Measurements from ENCODE around the gene SUSD4.

Gene SUSD4

DNA sequence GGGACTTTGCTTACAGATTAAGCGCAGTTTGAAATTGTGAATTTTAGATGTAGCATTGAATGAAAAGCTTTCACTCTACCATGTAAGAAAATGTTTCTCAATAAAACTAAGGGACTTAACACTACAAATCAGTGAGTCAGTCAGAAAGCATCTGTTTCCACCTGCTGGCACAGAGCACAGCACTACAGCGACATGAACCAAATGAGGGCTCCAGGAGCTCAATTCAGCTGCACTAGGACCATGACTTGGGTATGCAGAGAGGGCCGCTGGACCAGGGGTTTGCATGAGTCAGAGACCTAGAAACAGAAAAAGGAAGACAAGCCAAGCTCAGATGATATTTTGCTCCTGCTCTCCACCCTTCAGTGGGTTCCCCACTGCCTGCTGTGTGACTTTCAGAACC lies 5.2 kb downstream of the SUSD4 start:
- DNase-seq (ENCODE audit: low read depth in 2 of 3, low spot score in 1 of 3): no peak

DNA sequence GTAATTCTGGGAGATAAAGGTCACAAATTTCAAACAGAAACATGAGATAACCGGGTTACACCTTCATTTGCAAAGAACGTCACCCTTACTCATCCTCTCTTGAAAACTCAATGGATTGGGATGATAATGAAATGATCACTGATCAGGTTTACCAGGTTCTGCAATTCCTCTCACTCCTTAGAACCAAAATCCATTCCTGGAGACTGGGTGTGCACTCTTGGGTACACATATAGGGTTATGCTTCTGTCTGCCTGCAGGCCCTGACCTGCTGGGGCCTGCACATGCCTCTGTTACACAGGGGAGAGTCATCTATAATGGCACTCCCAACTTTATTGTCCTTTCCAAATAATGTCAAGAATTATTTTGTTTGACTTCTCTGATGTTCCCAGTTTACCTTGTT lies 8.3 kb downstream of the SUSD4 start:
- DNase-seq (ENCODE audit: low read depth in 2 of 3, low spot score in 1 of 3): no peak

DNA sequence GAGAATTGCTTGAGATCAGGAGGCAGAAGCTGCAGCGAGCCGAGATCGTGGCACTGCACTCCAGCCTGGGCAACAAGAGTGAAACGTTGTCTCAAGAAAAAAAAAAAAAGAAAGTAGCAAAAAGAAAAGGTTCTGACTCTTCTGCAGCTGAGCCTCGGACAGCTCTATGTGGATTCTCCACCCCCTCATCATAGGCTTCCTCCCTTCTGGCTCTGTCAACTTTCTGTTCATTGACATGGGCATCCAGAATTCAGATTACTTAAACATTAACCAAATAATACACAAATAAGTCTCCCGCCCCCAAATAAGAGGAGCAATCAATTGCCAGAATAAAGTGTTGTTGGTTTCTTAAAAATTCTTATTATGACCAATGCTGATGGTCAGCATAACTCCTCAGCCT lies 10.0 kb downstream of the SUSD4 start:
- DNase-seq (ENCODE audit: low read depth in 2 of 3, low spot score in 1 of 3): no peak

DNA sequence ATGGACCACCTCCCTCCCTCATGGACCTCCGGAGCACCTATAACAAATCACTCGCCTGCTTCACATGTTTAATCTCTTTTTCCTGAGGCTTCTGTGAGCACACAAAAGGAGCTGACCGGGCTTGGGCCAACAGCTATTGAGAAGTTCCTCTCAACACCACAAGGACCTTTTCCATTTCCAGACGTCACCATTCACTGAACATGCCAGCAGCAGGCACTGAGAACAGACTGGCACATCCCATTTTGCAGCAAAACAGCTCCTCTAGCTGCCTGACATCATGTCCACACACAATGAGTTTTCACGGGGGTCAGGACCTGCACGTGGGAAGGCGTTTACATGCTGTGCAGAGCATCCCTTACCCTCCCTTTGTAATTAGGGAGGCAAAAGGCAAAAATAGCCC lies 11.0 kb downstream of the SUSD4 start:
- no peak for DNase-seq (ENCODE audit: low read depth in 2 of 3, low spot score in 1 of 3)

DNA sequence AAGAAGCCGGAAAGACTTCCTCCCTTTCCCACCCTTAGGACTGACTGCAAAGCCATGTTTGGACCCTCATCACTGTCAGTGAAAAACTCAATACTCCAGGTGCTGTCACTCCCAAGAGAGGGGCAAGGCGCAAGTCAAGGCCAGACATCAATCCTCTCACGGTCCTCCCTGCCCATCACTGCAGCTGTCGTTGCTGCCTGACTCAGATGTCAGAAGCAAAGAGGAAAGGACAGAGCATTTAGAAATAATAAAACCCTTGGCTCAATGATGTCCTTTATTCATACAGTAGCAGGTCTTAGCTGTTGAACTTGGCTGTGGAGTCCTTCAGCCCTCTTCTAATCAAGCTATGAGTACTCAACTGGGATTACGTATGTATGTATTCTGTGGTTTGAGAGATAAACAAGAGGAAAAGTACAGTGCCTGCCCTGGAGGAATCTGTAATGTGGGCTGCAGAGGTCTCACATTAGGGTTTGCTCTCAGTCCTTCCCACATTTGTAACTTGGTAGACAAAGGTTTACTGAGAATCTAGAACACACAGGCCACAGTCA lies 13.5 kb downstream of the SUSD4 start:
- no peak for DNase-seq (ENCODE audit: low read depth in 2 of 3, low spot score in 1 of 3)

DNA sequence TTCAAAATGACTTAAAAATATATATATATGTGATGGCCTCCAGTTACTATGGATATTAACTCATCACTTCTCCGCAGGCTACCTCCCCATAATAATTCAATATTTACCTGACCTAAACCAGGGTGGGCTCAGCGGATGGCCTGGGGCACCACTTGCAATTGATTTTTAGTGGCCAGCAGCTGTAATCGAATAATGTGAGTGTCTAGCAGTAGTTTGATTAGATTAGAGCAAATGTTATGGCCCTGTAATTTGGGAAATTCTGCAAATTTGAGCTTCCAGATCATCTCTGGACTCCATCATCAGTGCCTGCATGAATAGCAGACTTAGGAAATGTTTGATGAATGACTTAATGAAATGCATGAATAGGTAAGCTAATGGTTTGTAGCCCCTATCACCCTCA lies 14.7 kb downstream of the SUSD4 start:
- DNase-seq (ENCODE audit: low read depth in 2 of 3, low spot score in 1 of 3): no peak

DNA sequence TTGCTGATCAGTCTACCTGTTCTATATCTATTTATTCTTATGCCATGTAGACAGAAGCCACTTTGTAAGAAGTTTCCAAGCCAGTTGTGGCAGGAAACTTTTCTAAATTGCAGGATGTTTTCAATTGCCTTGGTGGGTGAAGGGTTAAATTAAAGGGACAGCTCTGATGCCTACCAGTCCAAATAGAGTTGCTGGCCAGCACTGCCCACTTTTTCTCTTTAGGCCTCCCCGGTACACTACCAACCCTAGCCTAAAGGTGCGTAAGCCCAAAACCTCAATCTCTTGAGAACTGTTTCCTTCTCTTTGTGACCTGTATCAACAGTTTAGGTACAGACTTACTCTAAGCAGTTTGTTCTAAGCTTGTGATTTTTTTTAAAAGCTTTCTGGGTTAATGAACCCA lies 15.5 kb downstream of the SUSD4 start:
- DNase-seq (ENCODE audit: low read depth in 2 of 3, low spot score in 1 of 3): no peak

DNA sequence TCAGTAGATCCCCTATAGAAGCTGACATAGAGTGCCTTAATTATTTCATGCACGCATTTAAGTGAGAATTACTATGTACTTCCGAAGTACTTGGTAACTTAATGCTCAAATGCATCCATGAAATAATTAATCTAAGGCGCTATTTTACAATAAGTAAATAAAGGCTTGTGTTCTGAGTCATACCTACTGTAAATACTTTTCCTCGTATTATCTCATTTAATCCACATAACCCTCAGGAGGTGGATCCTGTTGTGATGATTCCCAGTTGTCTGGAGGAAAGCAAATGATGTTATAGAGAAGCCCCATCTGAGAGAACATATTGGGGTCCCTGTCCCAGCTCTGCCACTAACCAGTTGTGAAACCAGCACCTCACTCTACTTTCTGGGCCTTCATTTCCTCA lies 16.4 kb downstream of the SUSD4 start:
- no peak for DNase-seq (ENCODE audit: low read depth in 2 of 3, low spot score in 1 of 3)

DNA sequence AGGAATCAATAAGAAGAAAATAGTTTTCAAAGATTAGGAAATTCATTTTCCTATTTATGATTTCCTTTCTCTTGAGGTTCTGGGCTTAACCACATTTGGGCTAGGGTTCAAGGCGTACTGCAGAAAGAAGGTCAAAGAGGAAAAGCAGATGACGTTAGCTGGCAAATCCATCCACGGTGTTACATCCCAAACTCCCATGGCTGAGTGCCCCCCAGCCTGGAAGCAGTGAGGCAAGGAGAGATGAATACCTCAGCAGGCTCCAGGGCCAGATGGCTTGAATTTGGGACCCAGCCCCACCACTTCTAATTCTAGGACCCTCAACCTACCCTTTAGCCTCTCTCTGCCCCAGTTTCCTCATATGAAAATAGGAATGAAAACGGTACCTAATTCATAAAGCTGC lies 17.7 kb downstream of the SUSD4 start:
- DNase-seq (ENCODE audit: low read depth in 2 of 3, low spot score in 1 of 3): no peak

DNA sequence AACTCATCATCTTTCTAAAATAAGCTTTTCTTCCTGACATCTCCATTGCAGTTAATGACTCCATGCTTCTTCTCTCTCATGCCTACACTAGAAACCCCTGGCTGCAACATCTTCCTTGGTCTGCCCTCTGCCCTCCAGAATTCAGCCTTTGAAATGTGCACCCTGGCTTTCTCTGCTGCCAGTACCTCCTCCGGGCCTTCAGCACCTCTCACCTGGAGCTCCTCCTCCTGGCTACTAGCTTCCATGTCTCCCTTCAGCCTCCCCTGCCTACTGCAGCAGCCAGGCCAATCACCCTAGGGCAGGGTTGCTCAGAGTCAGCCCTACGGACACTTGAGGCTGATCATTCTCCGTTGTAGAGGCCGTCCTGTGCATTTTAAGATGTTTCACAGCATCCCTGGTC lies 18.3 kb downstream of the SUSD4 start:
- DNase-seq (ENCODE audit: low read depth in 2 of 3, low spot score in 1 of 3): no peak

DNA sequence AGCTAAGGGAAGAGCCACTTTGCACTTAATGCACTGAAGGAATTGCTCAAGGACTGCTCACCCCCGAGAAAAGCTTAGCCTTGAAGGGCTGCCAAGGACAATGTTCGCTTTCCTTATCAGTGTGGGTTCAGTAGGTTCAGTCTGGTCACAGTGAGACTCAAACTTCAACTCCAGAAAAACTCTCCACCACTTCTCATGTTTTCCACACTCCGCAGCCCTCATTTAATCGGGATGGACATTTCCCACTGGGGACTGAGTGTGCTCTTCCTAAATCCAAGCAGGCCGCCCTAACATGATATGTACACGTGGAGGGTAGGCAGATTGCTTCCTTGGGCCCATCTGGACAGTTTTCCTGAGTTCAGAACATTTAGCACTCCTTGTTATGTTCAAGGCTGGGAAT lies 19.5 kb downstream of the SUSD4 start:
- DNase-seq (ENCODE audit: low read depth in 2 of 3, low spot score in 1 of 3): no peak

DNA sequence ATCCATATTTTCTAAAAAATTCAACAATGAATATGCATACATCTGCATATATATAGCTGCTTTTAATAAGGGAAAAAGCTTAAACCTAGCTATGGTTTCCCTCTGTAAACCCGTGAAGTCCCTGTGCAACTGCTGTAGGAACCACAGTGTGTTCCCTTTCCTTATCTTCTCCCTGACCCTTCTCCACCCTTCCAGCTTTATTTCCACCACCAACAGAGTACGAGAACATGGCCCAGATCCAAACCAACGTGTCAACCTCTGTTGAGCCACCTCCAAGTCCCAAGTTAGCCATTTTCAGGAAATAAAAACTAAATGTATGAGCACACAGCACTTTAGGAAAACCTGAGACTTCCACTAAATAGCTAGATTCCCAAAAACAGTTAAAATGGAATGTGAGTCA lies 20.3 kb downstream of the SUSD4 start:
- no peak for DNase-seq (ENCODE audit: low read depth in 2 of 3, low spot score in 1 of 3)

DNA sequence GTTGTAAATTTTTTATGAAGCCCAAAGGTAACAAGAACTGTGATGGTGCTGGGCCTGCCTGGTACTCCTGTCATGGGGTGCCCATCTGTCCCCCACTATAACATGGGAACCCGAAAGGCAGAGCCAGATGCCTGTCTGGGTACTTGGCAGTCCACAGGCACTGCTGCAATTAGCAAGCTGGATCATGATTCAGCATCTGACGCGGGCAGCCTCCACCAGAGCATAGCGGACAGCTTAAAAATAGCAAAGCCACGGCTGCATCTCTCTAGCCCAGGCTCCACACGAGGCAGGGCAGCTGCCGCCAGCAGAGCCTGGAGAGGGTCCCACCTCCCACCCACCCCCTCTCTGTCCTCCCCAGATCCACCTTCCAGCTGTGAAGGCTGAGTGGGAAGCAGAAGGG lies 22.9 kb downstream of the SUSD4 start:
- no peak for DNase-seq (ENCODE audit: low read depth in 2 of 3, low spot score in 1 of 3)

DNA sequence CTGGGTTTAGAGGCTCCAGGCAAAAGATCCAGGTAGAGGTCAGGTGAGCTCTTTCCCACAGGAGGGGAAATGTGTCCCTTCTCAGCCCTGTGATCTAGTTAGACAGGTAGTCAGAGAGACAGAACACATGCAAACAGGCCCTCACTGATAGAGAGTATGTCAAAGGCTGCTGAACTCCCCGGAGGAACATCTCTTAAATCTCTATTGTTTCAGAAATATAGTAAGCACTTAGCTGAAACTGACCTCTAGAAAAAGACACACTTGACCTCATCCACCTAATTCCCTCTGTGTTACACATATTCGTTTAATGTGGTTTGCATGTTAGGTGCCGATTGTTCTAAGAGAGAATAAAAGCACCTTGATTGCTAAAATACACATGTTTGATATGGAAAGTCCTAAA lies 23.3 kb downstream of the SUSD4 start:
- DNase-seq (ENCODE audit: low read depth in 2 of 3, low spot score in 1 of 3): no peak

DNA sequence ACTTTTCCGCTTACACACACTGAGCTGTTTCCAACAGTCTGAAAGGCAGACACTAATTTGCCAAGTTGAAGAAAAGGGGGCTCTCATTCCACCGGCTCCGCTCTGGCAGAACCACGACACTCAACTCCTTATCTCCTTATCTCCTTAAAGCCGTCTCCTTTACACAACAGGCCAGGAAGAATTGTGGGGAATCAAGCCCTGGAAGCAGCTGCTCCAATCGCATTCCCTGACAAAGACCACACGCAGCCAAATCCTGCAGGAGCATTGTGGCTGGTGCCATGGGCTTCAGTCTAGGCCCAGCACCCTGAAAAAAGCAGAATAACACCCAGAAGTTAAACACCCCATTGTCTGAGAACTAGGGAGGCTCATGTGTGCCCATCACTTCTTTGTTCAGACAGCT lies 24.1 kb downstream of the SUSD4 start:
- DNase-seq (ENCODE audit: low read depth in 2 of 3, low spot score in 1 of 3): no peak

DNA sequence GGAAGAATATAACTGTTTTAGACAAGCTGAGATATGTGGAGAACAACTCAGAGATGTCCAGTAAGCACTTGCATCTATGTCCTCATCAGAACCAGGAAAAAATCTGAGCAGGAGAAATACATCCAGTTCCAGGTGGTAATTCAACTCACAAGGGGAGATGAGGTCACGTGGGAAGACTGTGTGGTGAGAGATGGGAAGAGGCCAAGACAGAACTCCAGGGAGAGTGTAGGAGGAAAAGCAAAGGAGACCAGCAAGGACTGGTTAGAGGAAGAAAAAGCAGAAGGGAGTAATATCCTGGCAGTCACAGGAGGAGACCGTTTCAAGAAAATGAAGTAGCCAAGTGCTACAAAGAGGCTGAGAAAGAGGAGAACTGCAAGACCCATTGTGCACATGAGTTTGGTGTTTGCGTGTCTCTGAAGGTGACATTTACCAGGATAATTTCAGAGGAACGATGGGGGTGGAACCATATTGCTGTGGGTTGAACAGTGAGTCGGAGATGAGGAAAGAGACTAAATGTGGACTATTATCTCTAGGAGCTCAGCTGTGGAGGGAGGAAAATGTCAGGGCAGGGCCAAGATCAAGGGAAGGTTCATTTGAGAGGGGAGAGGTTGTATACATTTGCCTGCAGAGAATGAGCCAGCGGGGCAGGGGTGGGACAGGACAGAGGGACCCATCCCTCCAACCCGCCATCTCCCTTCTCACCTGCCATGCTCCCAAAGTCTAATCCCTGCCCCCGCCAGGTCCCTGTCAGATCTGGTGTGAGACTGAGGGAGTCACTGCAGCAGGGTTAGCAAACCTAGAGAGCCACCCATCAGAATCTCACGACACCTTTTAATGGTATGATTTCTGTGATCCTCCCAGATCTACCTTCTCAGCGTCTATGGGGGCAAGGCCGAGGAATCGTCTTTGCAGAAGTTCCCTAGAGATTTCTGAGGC lies 24.9 kb downstream of the SUSD4 start:
- DNase-seq (ENCODE audit: low read depth in 2 of 3, low spot score in 1 of 3): no peak

DNA sequence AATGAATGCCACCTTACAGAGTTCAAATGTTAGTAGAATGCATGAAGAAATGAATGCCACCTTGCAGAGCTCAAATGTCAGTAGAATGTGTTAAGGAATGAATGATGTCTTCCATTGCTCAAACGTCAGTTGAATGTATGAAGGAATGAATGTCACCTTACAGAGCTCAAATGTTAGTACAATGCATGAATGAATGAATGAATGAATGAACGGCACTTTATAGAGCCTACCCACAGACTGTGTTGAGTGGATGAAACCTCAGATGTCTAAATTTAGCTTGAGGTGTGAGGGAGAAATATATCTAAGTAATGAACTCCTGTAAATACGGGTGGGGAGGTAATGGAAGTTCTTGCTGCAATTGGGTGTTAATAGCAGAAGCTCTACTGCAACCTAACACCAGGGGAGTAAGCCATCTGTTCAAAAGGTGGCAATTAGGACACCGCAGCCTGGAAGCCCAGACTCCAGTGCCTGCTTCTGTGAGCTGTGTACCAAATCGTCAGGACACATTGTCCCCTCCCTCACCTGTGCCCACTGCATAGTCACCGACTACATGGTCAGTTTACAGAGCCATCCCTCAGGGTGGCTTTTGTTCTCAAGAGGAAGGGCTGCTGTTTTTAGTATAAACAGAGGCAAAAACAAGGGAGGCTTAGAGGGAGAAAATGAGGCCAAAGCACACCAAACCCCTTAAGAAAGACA lies 26.7 kb downstream of the SUSD4 start:
- no peak for DNase-seq (ENCODE audit: low read depth in 2 of 3, low spot score in 1 of 3)

DNA sequence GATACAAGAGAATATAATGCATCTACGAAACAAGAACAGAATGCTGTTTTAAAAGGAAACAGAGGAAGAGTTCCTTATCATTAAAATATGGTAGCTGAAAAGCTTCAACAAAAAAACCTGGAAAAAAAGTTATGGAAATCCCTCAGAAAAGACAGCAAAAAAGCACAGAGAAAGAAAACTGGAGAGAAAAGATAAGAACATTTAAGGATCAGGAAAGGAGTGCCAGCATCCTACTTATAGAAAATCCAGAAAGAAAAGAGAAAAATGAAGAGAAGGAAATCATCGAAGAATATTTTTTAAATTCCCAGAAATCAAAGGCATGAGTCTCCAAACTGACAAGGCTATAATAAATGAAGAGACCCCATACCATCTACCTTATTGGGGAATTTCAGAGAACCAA lies 29.8 kb downstream of the SUSD4 start:
- DNase-seq (ENCODE audit: low read depth in 2 of 3, low spot score in 1 of 3): no peak

DNA sequence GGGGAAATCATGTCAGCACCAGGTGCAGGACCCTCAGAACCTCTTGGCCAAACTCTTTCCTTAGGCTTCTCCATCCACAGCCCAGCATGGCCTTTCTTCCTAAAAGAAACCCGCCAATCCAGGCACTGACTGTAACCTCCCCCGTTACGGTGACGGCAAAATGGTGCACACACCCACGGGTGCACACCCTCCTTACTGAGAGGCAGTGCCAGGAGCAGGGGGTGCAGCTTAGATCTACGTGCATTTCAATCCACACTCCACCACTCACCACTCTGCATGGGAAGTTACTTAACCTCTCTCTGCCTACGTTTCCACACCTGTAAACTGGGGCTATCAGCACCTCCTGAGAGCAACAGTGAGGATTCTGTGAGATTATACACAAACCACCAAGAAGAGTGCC lies 31.0 kb downstream of the SUSD4 start:
- DNase-seq (ENCODE audit: low read depth in 2 of 3, low spot score in 1 of 3): no peak

DNA sequence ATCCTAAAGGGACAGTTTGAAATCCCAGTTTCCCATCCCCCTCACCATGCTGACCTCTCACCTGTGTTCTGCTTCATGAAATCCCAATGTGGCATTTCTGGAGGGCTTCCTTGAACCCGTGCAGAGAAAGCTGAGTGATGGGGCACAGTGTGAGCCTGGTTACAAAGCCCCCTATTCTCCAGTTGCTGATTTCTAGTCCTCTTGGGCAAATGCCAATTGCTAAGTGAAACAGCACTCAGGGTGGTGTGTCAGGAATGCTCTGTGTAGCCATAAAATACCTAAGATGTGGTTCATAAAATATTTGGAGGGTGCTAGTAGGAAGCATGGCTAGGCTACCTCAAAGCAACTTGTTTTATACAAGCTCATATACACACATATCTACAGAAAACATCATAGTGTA lies 32.0 kb downstream of the SUSD4 start:
- no peak for DNase-seq (ENCODE audit: low read depth in 2 of 3, low spot score in 1 of 3)

DNA sequence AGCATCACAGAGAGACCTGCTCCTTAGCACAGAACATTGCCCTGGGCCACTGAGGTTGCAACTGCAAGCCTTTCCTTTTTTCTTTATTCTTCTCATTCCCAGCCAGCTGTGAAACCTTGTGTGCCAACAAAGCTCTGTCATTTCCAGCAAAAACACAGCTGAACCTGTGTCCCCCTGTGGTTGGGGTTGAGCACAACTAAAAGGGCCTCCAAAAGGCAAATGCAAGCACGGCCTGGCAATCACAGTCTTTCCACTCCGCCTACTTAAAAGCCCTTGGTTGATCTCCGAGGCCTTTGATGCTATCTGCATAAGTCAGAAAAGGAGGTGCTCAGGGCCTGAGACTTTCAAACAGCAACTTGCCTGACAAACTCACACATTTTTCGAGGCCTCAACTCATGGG lies 32.7 kb downstream of the SUSD4 start:
- DNase-seq (ENCODE audit: low read depth in 2 of 3, low spot score in 1 of 3): no peak

DNA sequence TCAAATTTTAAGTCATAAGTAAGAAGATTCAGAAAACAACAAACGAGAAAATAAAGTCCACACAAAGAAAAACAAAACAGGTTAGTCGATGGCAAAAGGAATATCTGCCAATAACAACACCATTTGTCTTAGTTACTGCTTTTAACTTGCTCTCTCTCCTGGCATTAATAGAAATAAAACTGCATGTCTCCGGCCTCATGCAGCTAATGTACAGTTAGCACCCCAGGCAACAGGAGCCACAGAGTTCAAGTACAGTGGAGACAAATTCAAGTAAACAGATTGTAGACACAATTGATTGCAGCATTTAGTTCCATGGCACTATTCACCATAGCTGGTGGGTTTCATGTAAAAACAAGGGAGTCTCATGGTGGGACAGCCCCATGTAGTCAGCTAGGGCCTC lies 33.5 kb downstream of the SUSD4 start:
- DNase-seq (ENCODE audit: low read depth in 2 of 3, low spot score in 1 of 3): no peak

All from stimulated activated CD4-positive, alpha-beta T cell treated with anti-CD3 and anti-CD28 coated beads, Interleukin-12 subunit alpha, Interleukin-12 subunit beta, amount 100 ng/mL, for 48 hours (primary cell).